ENCODE results near the gene NKX6-1.

GRCh38 chr4:84467601-84468000, 31.5 kb downstream of the NKX6-1 start:
- TF ChIP-seq POLR2A (IDR thresholded peaks at IDR 0.05): no peak
- no peak for TF ChIP-seq CTCF (IDR thresholded peaks at IDR 0.05)
- TF ChIP-seq POLR2AphosphoS5 (IDR thresholded peaks at IDR 0.05): no peak
